Measurements from ENCODE around the gene PSMD2.
"Not testable (repeated sequence)": the region's sequence is repeated elsewhere in the genome, so short reads cannot be mapped to it uniquely, and the experiment has no call there.

The PSMD2 gene

GRCh38 chr3:184261270-184261853, 37.7 kb upstream of the PSMD2 start, which contains the start of gene CAMK2N2:
Gene CAMK2N2, minus strand, starts transcription at chr3:184261553. Its CDS starts 268 bp downstream, at chr3:184261285.
- peak within 1 kb of the TSS; percentile 65 for H3K4me3 ChIP-seq (ENCODE audit: low read depth, low read length)
- H3K27me3 ChIP-seq (ENCODE audit: control insufficient read depth, insufficient read depth, low read length): peaks cover 71% of the 10 kb centered on the region
- peaks cover 10% of the 10 kb centered on the region for H3K4me1 ChIP-seq (ENCODE audit: control insufficient read depth, insufficient read depth, low read length)
- H3K27ac ChIP-seq (ENCODE audit: low read depth, low read length): no peak within 1 kb of the TSS
- H3K9ac ChIP-seq (ENCODE audit: low read length): peak within 1 kb of the TSS; percentile 62
- H3K36me3 ChIP-seq (ENCODE audit: control insufficient read depth, insufficient read depth, low read length): peaks cover 3% of the 10 kb centered on the region; the same call in 1 of the 2 replicates
- no peaks in the 10 kb centered on the region for H3K9me3 ChIP-seq (ENCODE audit: control insufficient read depth, insufficient read depth, low read depth, low read length)

GRCh38 chr3:184261854-184262763, 36.9 kb upstream of the PSMD2 start:
- Histone ChIP-seq H3K4me1 (ENCODE audit: control insufficient read depth, insufficient read depth, low read length) (peaks cover 10% of the 10 kb centered on the region), H3K9ac (ENCODE audit: low read length) (peak overlapping the region; percentile 52), H3K27me3 (ENCODE audit: control insufficient read depth, insufficient read depth, low read length) (peaks cover 71% of the 10 kb centered on the region), H3K9me3 (ENCODE audit: control insufficient read depth, insufficient read depth, low read depth, low read length) (no peaks in the 10 kb centered on the region), H3K4me3 (ENCODE audit: low read depth, low read length) (peak overlapping the region; percentile 65), H3K36me3 (ENCODE audit: control insufficient read depth, insufficient read depth, low read length) (peaks cover 3% of the 10 kb centered on the region; the same call in 1 of the 2 replicates), H3K27ac (ENCODE audit: low read depth, low read length) (no peak overlapping the region)

GRCh38 chr3:184262764-184263179, 36.3 kb upstream of the PSMD2 start:
- H3K27me3 ChIP-seq (ENCODE audit: control insufficient read depth, insufficient read depth, low read length): peaks cover 64% of the 10 kb centered on the region

DNA sequence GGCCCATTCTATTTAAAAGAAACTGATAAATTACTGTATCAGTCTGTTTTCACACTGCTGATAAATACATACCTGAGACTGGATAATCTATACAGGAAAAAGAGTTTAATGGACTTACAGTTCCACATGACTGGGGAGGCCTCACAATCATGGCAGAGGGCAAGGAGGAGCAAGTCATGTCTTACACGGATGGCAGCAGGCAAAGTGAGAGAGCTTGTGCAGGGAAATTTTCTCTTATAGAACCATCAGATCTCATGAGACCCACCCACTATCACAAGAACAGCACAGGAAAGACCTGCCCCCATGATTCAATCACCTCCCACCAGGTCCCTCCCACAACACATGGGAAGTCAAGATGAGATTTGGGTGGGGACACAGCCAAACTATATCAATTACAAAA, 31.8 kb upstream of the PSMD2 start:
- H3K4me1 ChIP-seq (ENCODE audit: control insufficient read depth, insufficient read depth, low read length); H3K36me3 ChIP-seq (ENCODE audit: control insufficient read depth, insufficient read depth, low read length); H3K4me3 ChIP-seq (ENCODE audit: low read depth, low read length); H3K9me3 ChIP-seq (ENCODE audit: control insufficient read depth, insufficient read depth, low read depth, low read length); H3K27ac ChIP-seq (ENCODE audit: low read depth, low read length); H3K9ac ChIP-seq (ENCODE audit: low read length): not testable (repeated sequence)
- peaks cover 27% of the 10 kb centered on the region for H3K27me3 ChIP-seq (ENCODE audit: control insufficient read depth, insufficient read depth, low read length)

More at GRCh38 chr3:184262764-184263179, 36.3 kb upstream of the PSMD2 start:
- Histone ChIP-seq H3K4me1 (ENCODE audit: control insufficient read depth, insufficient read depth, low read length) (peaks cover 10% of the 10 kb centered on the region), H3K27ac (ENCODE audit: low read depth, low read length) (no peak overlapping the region), H3K9ac (ENCODE audit: low read length) (no peak overlapping the region), H3K9me3 (ENCODE audit: control insufficient read depth, insufficient read depth, low read depth, low read length) (no peaks in the 10 kb centered on the region; the same call in 1 of the 2 replicates), H3K4me3 (ENCODE audit: low read depth, low read length) (peak overlapping the region; percentile 65), H3K36me3 (ENCODE audit: control insufficient read depth, insufficient read depth, low read length) (peaks cover 3% of the 10 kb centered on the region; the same call in 1 of the 2 replicates)

DNA sequence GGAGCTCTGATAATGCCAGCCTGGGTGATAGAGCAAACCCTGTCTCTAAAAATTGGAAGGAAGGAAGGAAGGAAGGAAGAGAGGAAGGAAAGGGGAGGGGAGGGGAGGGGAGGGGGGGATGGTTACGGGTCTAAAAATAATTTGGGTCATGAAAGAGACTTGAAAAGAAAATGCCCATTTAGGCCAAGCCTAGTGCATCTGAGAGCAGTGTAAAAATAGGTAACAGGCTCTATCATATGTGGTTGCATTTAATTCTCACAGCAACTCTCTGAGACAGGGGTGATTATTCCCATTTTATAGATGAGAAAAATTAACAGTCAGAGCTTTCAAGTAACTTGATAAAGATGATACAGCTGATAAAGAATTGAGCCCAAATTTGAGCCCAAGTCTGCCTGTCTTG, 26.8 kb upstream of the PSMD2 start:
- Histone ChIP-seq H3K9ac (ENCODE audit: low read length) (no peak overlapping the region), H3K27me3 (ENCODE audit: control insufficient read depth, insufficient read depth, low read length) (peaks cover 33% of the 10 kb centered on the region), H3K9me3 (ENCODE audit: control insufficient read depth, insufficient read depth, low read depth, low read length) (no peaks in the 10 kb centered on the region; the same call in 1 of the 2 replicates), H3K27ac (ENCODE audit: low read depth, low read length) (no peak overlapping the region), H3K4me1 (ENCODE audit: control insufficient read depth, insufficient read depth, low read length) (peaks cover 4% of the 10 kb centered on the region; the same call in 1 of the 2 replicates), H3K36me3 (ENCODE audit: control insufficient read depth, insufficient read depth, low read length) (no peaks in the 10 kb centered on the region), H3K4me3 (ENCODE audit: low read depth, low read length) (no peak overlapping the region)

- H3K36me3 ChIP-seq (ENCODE audit: control insufficient read depth, insufficient read depth, low read length): no peaks in the 10 kb centered on the region
- no peak overlapping the region for H3K9ac ChIP-seq (ENCODE audit: low read length)
- H3K4me1 ChIP-seq (ENCODE audit: control insufficient read depth, insufficient read depth, low read length): peaks cover 4% of the 10 kb centered on the region; the same call in 1 of the 2 replicates
- no peaks in the 10 kb centered on the region for H3K9me3 ChIP-seq (ENCODE audit: control insufficient read depth, insufficient read depth, low read depth, low read length)
- H3K4me3 ChIP-seq (ENCODE audit: low read depth, low read length): peak overlapping the region; percentile 53
- peaks cover 58% of the 10 kb centered on the region for H3K27me3 ChIP-seq (ENCODE audit: control insufficient read depth, insufficient read depth, low read length)
- H3K27ac ChIP-seq (ENCODE audit: low read depth, low read length): no peak overlapping the region
These were observed 23.7 kb upstream of the PSMD2 start for GRCh38 chr3:184275381-184275701.

DNA sequence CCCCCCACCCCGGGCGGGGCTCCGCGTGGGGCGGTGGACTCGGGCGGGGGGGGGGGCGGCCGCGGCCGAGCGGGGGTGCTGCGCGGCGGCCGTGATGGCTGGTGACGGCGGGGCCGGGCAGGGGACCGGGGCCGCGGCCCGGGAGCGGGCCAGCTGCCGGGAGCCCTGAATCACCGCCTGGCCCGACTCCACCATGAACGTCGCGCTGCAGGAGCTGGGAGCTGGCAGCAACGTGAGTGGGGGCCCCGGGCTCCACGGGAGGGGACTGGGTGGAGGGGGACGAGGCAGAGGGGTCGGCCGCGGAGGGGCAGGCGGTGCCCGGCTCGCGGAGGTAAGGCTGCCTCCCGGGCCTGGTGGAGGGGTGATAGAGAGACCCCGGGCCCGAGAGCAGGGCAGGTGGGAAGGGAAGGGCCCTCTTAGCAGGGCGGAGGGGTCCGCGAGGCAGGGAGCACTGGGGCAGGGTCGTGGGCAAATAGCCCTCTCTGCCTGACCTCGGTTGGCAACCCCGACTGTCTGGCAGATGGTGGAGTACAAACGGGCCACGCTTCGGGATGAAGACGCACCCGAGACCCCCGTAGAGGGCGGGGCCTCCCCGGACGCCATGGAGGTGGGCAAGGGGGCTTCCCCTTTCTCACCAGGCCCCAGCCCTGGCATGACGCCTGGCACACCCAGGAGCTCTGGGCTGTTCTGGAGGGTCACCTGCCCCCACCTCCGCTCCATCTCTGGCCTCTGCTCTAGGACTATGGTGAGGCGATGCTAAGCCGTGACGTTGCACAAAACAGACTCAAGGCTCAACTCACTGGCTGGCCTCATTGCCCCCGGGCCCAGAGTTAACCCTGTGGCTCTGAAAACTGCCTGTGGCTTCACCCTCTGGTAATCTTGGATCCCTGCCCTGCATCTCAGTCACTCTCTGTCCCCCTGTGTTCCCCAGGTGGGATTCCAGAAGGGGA, 22.8 kb upstream of the PSMD2 start, which contains the start of gene ECE2:
Gene ECE2, plus strand, starts transcription at position 62 of the 950 bp plus-strand sequence. Its CDS starts 132 bp downstream, at position 194.
- Histone ChIP-seq H3K27ac (ENCODE audit: low read depth, low read length) (no peak within 1 kb of the TSS), H3K9ac (ENCODE audit: low read length) (no peak within 1 kb of the TSS), H3K9me3 (ENCODE audit: control insufficient read depth, insufficient read depth, low read depth, low read length) (no peaks in the 10 kb centered on the region), H3K27me3 (ENCODE audit: control insufficient read depth, insufficient read depth, low read length) (peaks cover 64% of the 10 kb centered on the region), H3K4me1 (ENCODE audit: control insufficient read depth, insufficient read depth, low read length) (peaks cover 4% of the 10 kb centered on the region; the same call in 1 of the 2 replicates), H3K4me3 (ENCODE audit: low read depth, low read length) (peak within 1 kb of the TSS; percentile 53), H3K36me3 (ENCODE audit: control insufficient read depth, insufficient read depth, low read length) (no peaks in the 10 kb centered on the region)

GRCh38 chr3:184277366-184277765, 21.7 kb upstream of the PSMD2 start:
- Histone ChIP-seq H3K36me3 (ENCODE audit: control insufficient read depth, insufficient read depth, low read length) (no peaks in the 10 kb centered on the region), H3K27ac (ENCODE audit: low read depth, low read length) (no peak overlapping the region), H3K27me3 (ENCODE audit: control insufficient read depth, insufficient read depth, low read length) (peaks cover 65% of the 10 kb centered on the region), H3K9ac (ENCODE audit: low read length) (no peak overlapping the region), H3K4me3 (ENCODE audit: low read depth, low read length) (no peak overlapping the region), H3K4me1 (ENCODE audit: control insufficient read depth, insufficient read depth, low read length) (peaks cover 4% of the 10 kb centered on the region; the same call in 1 of the 2 replicates), H3K9me3 (ENCODE audit: control insufficient read depth, insufficient read depth, low read depth, low read length) (no peaks in the 10 kb centered on the region)

DNA sequence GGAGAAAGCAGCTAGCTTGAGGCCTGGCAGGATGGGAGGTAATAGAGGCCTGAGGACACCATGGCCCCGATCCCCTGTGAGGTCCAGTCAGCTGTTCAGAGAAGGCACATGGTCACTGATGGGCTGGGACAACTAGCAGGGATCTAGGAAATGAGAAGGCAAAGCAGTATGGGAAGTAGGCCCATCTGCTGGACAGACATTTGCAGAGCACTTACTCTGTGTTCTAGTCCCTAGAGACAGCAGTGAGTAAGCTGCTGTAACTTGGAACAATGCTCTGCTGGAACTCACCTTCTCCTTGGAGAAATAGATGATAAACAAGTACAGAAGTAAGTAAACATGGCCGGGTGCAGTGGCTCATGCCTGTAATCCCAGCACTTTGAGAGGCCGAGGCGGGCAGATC, 16.1 kb upstream of the PSMD2 start:
- no peaks in the 10 kb centered on the region for H3K36me3 ChIP-seq (ENCODE audit: control insufficient read depth, insufficient read depth, low read length)
- no peak overlapping the region for H3K27ac ChIP-seq (ENCODE audit: low read depth, low read length)
- no peaks in the 10 kb centered on the region for H3K9me3 ChIP-seq (ENCODE audit: control insufficient read depth, insufficient read depth, low read depth, low read length)
- no peak overlapping the region for H3K9ac ChIP-seq (ENCODE audit: low read length)
- no peak overlapping the region for H3K4me3 ChIP-seq (ENCODE audit: low read depth, low read length)
- H3K27me3 ChIP-seq (ENCODE audit: control insufficient read depth, insufficient read depth, low read length): peaks cover 32% of the 10 kb centered on the region
- no peaks in the 10 kb centered on the region for H3K4me1 ChIP-seq (ENCODE audit: control insufficient read depth, insufficient read depth, low read length)

GRCh38 chr3:184283681-184284080, 15.4 kb upstream of the PSMD2 start:
- H3K4me1 ChIP-seq (ENCODE audit: control insufficient read depth, insufficient read depth, low read length): no peaks in the 10 kb centered on the region
- no peaks in the 10 kb centered on the region for H3K9me3 ChIP-seq (ENCODE audit: control insufficient read depth, insufficient read depth, low read depth, low read length)
- no peak overlapping the region for H3K9ac ChIP-seq (ENCODE audit: low read length)
- H3K27ac ChIP-seq (ENCODE audit: low read depth, low read length): no peak overlapping the region
- H3K36me3 ChIP-seq (ENCODE audit: control insufficient read depth, insufficient read depth, low read length): no peaks in the 10 kb centered on the region
- peaks cover 26% of the 10 kb centered on the region for H3K27me3 ChIP-seq (ENCODE audit: control insufficient read depth, insufficient read depth, low read length)
- H3K4me3 ChIP-seq (ENCODE audit: low read depth, low read length): no peak overlapping the region
